ENCODE measurements around the gene ZP2. TPM values are rescaled to one million over a fixed set of nuclear protein-coding genes. Genes with fewer than 3 reads are reported as not detected.

The ZP2 gene
- total and polyA plus RNA-seq, 2 experiments from 2014 or later = not detected

DNA sequence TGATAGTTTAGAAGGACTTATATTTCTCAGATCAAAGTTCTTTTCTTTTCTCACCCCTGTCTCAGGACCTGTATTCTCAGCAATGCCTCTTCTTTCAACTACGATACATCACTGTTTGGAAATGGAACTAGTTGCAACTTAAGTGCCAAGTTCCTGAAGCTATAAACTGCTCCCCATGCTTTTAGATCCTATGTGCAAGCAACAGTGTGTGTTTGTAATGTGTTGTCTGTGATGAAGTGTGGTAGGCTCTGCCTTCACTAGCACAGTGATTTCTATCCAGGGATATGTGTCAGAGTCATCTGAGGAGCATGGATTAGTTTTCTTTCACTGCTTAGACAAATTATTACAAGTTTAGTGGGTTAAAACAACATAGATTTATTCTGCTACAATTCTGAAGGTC is 18.4 kb downstream of the ZP2 start:
- DNase-seq (ENCODE audit: low read depth in 1 of 2, low spot score in 1 of 2) = no peak
- H3K27ac ChIP-seq = no peak overlapping the region
- no peak overlapping the region for H3K4me3 ChIP-seq
- TF ChIP-seq CTCF (IDR thresholded peaks at IDR 0.05; ENCODE audit: low read depth, low read length) = no peak
- no peaks in the 10 kb centered on the region for H3K4me1 ChIP-seq (ENCODE audit: low read depth)
- H3K27me3 ChIP-seq = peaks cover 10% of the 10 kb centered on the region
- H3K9me3 ChIP-seq (ENCODE audit: low read depth) = no peaks in the 10 kb centered on the region
- no peaks in the 10 kb centered on the region for H3K36me3 ChIP-seq

DNA sequence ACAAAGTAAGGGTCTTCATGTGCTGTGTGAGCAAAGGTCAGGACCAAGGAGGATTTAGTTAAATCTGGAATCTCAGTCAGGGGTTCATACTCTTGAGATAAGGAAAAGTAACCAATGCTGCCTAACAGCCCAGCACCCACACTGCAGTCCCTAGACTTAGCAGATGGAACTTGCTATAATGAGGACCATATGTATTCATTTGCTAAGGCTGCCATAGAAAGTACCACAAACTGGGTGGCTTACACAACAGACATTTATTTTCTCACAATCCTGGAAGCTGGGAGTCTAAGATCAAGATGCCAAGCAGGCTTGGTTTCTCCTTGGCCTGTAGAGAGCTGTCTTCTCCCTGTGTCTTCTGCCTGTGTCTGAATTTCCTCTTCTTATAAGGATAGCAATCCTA is 20.8 kb downstream of the ZP2 start:
- Histone ChIP-seq H3K9me3 (ENCODE audit: low read depth) (no peaks in the 10 kb centered on the region), H3K4me1 (ENCODE audit: low read depth) (no peaks in the 10 kb centered on the region), H3K36me3 (no peaks in the 10 kb centered on the region), H3K27ac (no peak overlapping the region), H3K4me3 (no peak overlapping the region), H3K27me3 (peaks cover 7% of the 10 kb centered on the region)
- TF ChIP-seq CTCF (IDR thresholded peaks at IDR 0.05; ENCODE audit: low read depth, low read length) = no peak
- no peak for DNase-seq (ENCODE audit: low read depth in 1 of 2, low spot score in 1 of 2)

- Histone ChIP-seq H3K36me3 (no peaks in the 10 kb centered on the region), H3K27me3 (peaks cover 7% of the 10 kb centered on the region), H3K9me3 (ENCODE audit: low read depth) (no peaks in the 10 kb centered on the region), H3K4me3 (no peak overlapping the region), H3K4me1 (ENCODE audit: low read depth) (no peaks in the 10 kb centered on the region), H3K27ac (no peak overlapping the region)
- no peak for TF ChIP-seq CTCF (IDR thresholded peaks at IDR 0.05; ENCODE audit: low read depth, low read length)
- DNase-seq (ENCODE audit: low read depth in 1 of 2, low spot score in 1 of 2) = no peak
Measured at GRCh38 chr16:21190013-21190412, 21.4 kb downstream of the ZP2 start.

GRCh38 chr16:21189311-21189710 is 22.1 kb downstream of the ZP2 start:
- no peaks in the 10 kb centered on the region for H3K4me1 ChIP-seq (ENCODE audit: low read depth)
- no peak overlapping the region for H3K27ac ChIP-seq
- H3K36me3 ChIP-seq = no peaks in the 10 kb centered on the region
- H3K9me3 ChIP-seq (ENCODE audit: low read depth) = no peaks in the 10 kb centered on the region
- no peak for DNase-seq (ENCODE audit: low read depth in 1 of 2, low spot score in 1 of 2)
- peaks cover 7% of the 10 kb centered on the region for H3K27me3 ChIP-seq
- no peak overlapping the region for H3K4me3 ChIP-seq
- TF ChIP-seq CTCF (IDR thresholded peaks at IDR 0.05; ENCODE audit: low read depth, low read length) = no peak

GRCh38 chr16:21186326-21186691 is 25.1 kb downstream of the ZP2 start:
- Histone ChIP-seq H3K27ac (no peak overlapping the region), H3K27me3 (no peaks in the 10 kb centered on the region), H3K4me1 (ENCODE audit: low read depth) (no peaks in the 10 kb centered on the region), H3K36me3 (no peaks in the 10 kb centered on the region), H3K4me3 (no peak overlapping the region), H3K9me3 (ENCODE audit: low read depth) (no peaks in the 10 kb centered on the region)
- no peak for DNase-seq (ENCODE audit: low read depth in 1 of 2, low spot score in 1 of 2)
- TF ChIP-seq CTCF (IDR thresholded peaks at IDR 0.05; ENCODE audit: low read depth, low read length) = no peak
